ENCODE results near the gene PARD3B.

DNA sequence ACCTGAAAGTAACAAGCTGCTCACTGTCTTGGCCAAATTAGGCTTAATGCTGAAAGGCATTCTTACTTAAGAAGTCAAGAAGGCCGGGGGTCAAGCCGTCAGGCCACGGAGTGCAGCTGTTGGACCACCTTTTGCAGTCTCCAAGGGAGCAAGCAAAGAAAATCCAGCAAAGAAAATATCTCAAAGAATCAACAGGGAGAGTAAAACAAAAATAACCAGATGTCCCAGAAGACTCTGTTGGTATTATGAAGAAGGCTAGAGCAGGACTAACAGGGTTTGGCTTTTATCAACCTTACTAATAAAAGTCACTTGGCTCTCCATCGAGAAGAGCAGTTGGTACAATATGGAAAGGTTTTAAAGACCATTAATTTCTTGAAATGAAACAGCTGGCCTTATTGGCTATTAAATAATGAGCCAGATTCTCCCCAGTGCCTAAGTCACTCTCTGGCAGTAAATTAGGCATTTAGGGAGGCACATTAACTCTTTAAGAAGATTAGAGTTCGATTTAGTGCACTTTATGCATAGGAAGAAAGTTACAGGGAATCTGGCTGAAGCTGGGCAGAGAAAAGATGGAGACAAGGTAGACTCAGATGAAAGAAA lies 1026.2 kb downstream of the PARD3B start:
- TF ChIP-seq, protein P1, sequence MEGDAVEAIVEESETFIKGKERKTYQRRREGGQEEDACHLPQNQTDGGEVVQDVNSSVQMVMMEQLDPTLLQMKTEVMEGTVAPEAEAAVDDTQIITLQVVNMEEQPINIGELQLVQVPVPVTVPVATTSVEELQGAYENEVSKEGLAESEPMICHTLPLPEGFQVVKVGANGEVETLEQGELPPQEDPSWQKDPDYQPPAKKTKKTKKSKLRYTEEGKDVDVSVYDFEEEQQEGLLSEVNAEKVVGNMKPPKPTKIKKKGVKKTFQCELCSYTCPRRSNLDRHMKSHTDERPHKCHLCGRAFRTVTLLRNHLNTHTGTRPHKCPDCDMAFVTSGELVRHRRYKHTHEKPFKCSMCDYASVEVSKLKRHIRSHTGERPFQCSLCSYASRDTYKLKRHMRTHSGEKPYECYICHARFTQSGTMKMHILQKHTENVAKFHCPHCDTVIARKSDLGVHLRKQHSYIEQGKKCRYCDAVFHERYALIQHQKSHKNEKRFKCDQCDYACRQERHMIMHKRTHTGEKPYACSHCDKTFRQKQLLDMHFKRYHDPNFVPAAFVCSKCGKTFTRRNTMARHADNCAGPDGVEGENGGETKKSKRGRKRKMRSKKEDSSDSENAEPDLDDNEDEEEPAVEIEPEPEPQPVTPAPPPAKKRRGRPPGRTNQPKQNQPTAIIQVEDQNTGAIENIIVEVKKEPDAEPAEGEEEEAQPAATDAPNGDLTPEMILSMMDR (conservative IDR thresholded peaks at IDR 0.05; ENCODE audit: low read depth in 2 of 2) = no peak
- TF ChIP-seq EZH2 (IDR thresholded peaks at IDR 0.05; ENCODE audit: low read depth, unreplicated experiment) = no peak
